Measurements from ENCODE around the gene RNF212.

- TF ChIP-seq ARNTL (CRISPR knock-in tag; IDR thresholded peaks at IDR 0.05; ENCODE audit: borderline replicate concordance, low read depth) (no peak), ZFP3 (CRISPR knock-in tag; IDR thresholded peaks at IDR 0.05) (no peak), RARB (CRISPR knock-in tag; IDR thresholded peaks at IDR 0.05) (no peak), CSDC2 (CRISPR knock-in tag; IDR thresholded peaks at IDR 0.05) (no peak), ZFP30 (CRISPR knock-in tag; IDR thresholded peaks at IDR 0.05) (no peak), TCF4 (CRISPR knock-in tag; IDR thresholded peaks at IDR 0.05; ENCODE audit: borderline replicate concordance) (no peak), TOX (CRISPR knock-in tag; IDR thresholded peaks at IDR 0.05; ENCODE audit: borderline replicate concordance) (no peak), CSRNP3 (CRISPR knock-in tag; IDR thresholded peaks at IDR 0.05) (no peak), ZNF8 (CRISPR knock-in tag; IDR thresholded peaks at IDR 0.05) (no peak), ESRRG (CRISPR knock-in tag; IDR thresholded peaks at IDR 0.05) (no peak)
- TF ChIP-seq, protein P1, sequence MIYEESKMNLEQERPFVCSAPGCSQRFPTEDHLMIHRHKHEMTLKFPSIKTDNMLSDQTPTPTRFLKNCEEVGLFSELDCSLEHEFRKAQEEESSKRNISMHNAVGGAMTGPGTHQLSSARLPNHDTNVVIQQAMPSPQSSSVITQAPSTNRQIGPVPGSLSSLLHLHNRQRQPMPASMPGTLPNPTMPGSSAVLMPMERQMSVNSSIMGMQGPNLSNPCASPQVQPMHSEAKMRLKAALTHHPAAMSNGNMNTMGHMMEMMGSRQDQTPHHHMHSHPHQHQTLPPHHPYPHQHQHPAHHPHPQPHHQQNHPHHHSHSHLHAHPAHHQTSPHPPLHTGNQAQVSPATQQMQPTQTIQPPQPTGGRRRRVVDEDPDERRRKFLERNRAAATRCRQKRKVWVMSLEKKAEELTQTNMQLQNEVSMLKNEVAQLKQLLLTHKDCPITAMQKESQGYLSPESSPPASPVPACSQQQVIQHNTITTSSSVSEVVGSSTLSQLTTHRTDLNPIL (CRISPR knock-in tag; IDR thresholded peaks at IDR 0.05; ENCODE audit: low read depth) = no peak
- TF ChIP-seq, protein P2, sequence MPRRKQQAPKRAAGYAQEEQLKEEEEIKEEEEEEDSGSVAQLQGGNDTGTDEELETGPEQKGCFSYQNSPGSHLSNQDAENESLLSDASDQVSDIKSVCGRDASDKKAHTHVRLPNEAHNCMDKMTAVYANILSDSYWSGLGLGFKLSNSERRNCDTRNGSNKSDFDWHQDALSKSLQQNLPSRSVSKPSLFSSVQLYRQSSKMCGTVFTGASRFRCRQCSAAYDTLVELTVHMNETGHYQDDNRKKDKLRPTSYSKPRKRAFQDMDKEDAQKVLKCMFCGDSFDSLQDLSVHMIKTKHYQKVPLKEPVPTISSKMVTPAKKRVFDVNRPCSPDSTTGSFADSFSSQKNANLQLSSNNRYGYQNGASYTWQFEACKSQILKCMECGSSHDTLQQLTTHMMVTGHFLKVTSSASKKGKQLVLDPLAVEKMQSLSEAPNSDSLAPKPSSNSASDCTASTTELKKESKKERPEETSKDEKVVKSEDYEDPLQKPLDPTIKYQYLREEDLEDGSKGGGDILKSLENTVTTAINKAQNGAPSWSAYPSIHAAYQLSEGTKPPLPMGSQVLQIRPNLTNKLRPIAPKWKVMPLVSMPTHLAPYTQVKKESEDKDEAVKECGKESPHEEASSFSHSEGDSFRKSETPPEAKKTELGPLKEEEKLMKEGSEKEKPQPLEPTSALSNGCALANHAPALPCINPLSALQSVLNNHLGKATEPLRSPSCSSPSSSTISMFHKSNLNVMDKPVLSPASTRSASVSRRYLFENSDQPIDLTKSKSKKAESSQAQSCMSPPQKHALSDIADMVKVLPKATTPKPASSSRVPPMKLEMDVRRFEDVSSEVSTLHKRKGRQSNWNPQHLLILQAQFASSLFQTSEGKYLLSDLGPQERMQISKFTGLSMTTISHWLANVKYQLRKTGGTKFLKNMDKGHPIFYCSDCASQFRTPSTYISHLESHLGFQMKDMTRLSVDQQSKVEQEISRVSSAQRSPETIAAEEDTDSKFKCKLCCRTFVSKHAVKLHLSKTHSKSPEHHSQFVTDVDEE (CRISPR knock-in tag; IDR thresholded peaks at IDR 0.05) = no peak
- TF ChIP-seq, protein P3, sequence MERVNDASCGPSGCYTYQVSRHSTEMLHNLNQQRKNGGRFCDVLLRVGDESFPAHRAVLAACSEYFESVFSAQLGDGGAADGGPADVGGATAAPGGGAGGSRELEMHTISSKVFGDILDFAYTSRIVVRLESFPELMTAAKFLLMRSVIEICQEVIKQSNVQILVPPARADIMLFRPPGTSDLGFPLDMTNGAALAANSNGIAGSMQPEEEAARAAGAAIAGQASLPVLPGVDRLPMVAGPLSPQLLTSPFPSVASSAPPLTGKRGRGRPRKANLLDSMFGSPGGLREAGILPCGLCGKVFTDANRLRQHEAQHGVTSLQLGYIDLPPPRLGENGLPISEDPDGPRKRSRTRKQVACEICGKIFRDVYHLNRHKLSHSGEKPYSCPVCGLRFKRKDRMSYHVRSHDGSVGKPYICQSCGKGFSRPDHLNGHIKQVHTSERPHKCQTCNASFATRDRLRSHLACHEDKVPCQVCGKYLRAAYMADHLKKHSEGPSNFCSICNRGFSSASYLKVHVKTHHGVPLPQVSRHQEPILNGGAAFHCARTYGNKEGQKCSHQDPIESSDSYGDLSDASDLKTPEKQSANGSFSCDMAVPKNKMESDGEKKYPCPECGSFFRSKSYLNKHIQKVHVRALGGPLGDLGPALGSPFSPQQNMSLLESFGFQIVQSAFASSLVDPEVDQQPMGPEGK (CRISPR knock-in tag; IDR thresholded peaks at IDR 0.05; ENCODE audit: borderline replicate concordance) = no peak
Measured at GRCh38 chr4:1058198-1058996, 55.0 kb downstream of the RNF212 start.
